ENCODE measurements around the gene MGAT4B.

The MGAT4B gene

DNA sequence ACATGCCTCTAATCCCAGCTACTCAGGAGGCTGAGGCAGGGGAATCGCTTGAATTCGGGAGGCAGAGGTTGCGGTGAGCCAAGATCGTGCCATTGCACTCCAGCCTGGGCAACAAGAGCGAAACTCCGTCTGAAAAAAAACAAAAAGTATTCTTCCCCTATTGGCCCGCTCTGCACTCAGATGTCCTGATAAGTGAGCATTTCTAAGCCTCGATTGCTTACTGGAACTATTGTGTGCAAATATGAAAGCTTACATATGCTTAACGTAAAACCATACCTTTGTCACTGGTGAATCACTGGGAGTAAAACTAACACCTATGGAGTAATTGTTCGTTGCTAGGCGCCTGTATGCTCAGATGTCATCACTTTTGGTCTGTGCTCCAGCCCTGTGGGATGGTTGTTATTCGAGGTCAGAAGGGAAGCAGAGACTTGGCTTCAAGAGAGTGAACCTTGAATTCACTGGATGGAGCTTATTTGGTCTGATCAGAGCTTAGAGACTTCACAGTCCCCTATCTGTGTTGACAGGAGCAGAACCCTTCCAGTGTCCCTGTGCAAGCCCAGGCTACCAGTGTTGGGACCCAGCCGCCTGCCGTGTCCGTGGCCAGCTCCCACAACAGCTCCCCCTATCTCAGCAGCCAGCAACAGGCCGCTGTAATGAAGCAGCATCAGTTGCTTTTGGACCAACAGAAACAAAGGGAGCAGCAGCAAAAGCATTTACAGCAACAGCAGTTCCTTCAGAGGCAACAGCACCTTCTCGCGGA, 38.2 kb downstream of the MGAT4B start:
- no peak for DNase-seq

DNA sequence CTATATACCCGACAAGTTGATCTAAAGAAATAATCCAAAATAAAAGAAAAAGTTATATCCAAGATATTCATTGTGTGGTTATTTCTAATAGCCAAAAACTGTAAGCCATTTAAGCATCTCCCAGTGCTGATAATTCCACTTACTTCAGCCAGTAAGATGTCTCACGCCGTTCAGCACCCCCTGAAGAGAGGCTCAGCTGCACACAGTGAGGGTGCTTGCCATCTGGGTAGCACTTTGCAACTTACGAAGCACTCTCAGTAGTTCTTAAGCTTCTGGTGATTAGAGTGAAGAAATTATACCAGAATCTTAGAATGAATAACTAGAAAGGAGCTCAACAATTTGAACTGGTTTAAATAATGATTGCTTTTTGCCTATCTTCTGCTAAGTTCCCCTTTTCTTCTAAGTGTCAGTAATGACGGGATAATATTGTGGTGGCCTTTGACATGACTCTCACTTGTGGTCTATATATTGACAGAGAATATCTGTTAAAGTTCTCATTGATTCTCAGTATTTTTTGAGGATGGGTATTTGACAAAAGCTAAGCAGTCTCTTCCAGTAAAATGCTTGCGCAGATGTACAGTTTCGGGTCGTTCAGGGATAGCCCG, 39.1 kb downstream of the MGAT4B start:
- DNase-seq = no peak

DNA sequence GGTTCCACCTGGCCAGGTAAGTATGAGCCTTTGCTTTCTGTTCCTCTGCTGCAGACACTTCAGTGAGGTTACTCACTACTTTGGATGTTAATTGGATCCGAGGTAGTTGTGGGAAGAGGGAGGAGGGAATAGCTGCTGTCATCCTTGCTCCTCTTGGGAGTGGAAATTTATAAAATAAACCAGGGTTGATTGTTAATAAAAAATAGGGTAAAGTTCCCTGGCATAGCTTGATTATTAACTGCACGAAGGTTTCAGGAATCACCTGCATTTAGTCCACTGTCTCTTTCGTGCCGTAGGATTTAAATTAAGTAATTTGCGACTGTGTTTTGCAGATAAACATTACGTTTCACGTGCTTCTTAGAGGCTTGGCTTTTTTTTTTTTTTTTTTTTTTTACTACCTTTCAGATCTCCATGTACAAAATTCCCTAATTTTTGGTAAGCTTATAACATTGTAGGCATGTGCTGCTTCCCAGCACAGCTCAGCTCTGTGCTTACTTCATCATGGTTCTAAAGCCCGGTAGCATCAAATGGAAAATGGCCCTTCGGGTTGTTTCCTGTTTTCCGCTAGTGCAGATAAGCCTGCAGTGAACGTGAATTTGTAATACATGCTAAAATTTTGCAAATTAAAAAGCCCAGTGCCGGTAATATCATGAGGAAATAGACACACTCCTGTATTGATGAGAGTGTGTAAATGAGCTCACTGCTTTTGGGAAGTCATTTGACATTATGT, 39.8 kb downstream of the MGAT4B start:
- no peak for DNase-seq

DNA sequence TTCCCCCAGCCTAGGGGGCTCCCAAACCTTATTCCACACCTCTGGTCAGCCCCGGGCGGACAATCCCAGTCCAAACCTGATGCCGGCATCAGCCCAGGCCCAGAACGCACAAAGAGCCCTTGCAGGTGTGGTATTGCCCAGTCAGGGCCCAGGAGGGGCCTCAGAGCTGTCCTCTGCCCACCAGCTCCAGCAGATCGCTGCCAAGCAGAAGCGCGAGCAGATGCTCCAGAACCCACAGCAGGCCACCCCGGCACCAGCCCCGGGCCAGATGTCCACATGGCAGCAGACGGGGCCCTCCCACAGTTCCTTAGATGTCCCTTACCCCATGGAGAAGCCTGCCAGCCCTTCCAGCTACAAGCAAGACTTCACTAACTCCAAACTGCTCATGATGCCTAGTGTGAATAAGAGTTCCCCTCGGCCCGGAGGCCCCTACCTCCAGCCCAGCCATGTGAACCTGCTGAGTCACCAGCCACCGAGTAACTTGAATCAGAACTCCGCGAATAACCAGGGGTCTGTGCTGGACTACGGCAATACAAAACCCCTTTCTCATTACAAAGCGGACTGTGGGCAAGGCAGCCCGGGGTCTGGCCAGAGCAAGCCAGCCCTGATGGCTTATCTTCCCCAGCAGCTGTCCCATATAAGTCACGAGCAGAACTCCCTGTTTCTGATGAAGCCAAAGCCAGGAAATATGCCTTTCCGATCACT, 40.5 kb downstream of the MGAT4B start:
- DNase-seq = no peak

DNA sequence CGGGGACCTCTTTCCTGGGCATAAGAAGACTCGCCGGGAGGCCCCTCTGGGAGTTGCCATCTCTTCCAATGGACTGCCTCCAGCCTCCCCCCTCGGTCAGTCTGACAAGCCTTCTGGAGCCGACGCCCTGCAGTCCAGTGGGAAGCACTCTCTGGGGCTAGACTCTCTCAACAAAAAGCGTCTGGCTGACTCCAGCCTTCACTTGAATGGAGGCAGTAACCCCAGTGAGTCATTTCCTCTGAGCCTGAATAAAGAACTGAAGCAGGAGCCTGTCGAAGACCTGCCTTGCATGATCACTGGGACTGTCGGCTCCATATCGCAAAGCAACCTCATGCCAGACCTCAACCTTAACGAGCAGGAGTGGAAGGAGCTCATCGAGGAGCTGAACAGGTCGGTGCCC, 41.3 kb downstream of the MGAT4B start:
- DNase-seq = no peak

DNA sequence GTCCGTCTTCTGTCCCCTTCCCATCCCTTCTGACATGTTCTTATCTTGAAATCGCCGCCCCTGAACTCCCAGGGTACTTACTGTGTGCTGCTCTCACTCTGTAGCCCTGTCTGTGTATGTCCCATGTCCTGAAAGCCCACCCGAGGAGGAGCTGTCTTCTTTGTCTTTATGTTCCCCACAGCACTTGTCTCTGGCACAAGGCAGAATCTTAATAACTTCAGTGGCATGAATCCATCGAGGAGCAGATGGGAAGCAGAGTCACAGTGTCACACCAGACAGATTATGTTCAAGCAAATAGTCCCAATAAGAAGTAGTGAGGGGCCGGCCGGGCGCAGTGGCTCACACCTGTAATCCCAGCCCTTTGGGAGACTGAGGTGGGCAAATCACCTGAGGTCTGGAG, 42.6 kb downstream of the MGAT4B start:
- no peak for DNase-seq

DNA sequence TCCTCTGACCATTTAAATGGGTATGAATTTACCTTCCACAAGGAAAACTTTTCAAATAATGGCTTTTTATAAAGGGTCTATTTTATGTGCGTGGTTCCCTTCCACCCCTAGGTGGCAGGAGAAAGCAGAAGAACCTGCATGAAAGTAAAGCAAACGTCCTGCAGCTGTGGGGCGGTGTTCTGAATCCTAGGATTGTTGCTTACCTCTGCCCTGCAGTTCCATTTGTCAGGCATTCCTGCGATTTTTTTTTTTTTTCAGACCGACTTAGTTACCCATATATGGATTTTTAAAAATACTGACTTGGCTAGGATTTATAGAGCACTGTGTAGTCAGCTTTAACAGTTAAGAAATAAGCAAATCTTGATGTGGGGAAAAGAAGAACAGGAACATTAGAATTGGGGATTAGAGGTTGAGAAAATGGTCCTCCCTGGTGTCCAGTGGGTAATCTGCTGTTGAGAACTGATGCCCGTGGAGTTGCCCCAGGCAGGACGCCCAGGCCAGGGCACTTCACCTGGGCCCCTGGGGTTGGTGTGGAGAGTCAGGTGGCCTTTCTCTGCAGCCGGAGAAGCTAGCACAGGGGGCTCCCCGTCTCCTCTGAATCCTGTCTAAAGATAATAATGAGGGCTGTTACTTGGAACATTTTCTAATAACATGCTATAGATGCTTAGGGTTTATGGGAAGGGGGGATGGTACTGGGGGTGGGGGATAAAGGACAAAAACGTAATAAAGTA, 43.3 kb downstream of the MGAT4B start:
- peak; percentile 57 for DNase-seq

DNA sequence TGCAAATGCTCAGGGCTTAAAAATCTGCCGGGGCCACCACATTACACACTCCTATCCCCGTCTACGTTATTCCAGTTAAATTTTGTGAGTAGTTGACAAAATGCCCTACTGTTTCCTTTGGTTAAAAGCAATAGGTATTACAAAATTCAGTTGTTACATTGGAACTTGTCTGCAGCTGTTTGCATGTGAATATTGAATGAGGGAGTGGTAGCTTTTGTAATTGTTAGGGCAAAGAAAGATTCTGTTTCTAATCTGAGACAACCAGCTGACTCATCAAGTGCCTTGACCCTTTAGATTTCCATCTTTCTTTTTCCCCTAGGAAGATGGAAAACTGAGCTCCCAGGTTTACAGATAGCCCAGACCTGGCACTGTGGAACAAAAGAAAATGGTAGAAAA, 43.9 kb downstream of the MGAT4B start:
- DNase-seq = no peak

DNA sequence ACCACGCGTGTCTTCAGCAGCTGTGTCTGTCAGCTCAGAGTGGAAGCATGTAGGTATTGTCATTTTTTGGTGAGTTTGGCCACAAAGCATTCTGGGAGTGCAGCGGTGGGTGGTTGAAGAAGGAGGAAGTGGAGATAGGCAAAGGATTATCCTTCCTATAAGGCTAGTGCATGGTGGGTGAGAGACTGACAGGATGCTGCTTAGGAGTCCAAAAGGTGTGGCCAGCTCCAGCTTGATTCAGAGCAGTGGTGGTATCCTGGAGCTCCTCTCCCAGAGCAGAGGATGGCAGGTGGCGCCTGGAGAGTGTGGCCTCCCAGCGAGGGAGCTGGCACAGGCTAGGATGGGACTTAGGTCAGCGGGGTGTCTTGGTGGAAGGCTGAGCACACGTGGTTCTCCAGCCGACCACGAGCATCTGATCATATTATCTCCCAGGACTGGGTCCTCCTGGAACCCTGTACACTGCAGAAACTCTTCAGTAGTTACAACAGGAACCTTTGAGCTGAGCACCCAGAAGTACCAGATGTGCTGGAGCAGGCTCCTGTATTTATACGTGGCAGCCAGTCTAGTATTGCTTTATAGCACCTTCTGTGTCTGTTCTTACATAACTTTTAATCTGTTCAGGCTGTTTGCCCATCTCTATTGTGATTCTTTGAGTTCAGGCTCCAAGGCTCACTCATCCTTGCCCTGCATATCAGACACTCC, 44.4 kb downstream of the MGAT4B start:
- peak; percentile 34 for DNase-seq

DNA sequence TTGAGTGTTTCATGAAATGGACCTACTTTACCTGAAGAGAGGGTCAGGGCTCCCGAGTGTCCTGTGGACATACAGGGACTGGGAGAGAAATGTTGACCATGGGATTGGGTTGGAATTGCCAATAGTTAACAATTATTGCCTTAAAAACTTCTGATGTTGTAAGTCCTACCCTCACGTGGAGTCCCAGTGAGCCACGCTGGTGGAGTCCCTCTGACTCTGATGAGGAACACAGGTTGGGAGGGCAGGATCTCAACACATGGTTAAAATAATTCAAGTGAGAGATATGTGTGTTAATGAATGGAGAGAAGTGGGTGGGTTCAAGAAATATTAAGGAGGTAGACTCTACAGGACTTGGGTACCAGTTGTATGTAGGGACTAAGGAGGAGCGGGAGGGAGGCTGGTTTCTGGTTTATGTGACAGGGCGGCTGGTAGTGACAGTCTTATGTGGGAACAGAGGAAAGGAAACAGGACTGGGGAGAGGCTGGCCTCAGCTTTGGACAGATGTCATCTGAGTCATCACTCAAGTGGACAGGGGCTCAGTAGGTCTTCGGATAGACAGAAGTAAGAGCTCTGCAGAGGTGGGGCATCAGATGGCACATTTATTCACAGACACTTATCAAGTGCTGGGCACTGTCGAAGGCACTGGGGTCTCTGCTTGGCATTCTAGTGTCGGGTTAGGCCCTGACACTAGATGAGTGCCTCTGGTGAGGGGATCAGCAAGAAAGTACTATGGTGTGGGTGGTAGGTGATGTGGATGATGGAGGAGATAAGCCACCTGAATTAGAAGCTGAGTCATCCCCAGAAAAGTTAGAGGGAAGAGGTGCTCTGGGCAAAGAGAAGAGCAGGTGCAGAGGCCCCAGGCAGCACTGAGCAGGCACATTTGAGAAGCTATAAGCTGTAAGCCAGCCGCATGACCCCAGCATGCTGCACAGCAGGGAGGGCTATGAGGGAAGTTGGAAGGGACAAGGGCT, 46.8 kb downstream of the MGAT4B start:
- DNase-seq = peak; percentile 47

DNA sequence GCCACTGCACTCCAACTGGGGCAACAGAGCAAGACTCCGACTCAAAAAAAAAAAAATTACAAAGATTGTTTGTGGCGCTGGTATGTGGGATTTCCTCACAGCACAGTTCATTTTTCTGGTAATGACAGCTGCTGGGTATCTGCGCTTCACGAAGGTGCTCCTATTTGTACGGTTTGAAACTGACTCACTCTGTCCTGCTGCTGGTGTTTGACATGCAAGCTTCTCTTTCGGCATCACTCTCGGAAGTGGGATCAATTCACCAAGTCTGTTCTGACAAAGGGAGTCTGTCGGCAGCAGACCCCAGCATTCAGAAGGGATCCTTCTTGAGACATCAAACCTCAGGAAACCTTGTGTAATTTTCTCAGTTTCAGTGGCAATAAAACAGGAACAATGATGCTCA, 47.7 kb downstream of the MGAT4B start:
- DNase-seq = no peak

DNA sequence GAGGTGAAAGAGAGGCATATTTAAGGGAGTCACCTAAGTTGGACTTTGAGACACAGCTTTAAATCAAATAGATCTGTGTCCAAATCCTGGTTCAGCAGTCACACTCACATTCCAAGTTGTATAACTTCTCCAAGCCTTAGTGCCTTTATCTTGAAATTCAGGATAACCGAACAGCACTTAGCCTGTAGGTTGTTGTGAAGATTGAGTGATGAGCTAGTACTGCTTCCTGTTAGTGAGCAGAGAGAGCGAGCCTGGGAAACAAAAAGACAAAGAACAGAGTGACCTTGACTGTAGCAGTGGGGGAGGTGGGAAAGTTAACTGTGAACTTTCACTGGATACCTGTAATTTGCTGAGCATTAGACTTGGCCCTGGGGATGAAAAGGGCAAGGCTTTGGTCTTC, 51.6 kb downstream of the MGAT4B start:
- no peak for DNase-seq

DNA sequence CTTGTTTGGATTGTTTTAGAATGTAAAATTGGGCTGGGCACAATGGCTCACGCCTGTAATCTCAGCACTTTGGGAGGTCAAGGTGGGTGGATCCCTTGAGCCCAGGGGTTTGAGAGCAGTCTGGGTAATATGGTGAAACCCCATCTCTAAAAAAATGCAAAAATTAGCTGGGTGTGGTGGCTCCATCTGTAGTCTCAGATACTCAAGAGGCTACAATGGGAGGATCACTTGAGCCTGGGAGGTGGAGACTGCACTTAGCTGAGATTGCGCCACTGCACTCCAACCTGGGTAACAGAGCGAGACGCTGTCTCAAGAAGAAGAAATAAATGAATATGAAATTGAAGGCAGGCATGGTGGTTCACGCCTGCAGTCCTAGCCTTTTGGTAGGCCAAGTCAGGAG, 52.7 kb downstream of the MGAT4B start:
- no peak for DNase-seq

DNA sequence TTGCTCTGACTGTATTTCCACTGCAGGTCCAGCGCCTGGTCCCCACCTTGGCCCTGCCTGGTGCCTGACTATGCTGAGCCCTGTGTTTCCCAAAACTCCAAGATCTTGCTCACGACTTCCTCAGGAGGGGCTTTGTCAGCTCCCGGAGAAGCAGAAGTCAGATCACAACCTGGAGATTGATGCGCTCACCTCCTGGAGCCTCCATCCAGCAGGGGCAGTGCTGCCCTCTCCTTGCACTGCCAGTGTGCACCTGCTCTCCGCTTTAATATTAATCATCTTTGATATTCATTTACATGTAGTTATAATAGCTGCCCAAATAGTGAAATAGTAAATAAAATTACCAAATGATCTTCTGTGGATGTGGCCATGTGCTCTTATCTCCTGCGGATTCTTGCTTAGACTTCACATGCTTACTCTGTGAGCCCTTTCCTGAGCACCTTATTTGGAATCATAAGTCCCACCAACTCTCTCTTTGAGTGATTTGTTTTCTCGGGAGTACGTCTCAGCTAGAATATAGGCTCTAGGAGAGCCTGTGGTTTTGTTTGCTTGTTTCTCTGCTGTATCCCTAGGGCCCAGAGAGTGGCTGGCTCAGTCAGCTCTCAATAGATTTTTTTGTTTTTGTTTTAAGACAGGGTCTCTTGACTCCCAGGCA, 56.7 kb downstream of the MGAT4B start:
- no peak for DNase-seq

DNA sequence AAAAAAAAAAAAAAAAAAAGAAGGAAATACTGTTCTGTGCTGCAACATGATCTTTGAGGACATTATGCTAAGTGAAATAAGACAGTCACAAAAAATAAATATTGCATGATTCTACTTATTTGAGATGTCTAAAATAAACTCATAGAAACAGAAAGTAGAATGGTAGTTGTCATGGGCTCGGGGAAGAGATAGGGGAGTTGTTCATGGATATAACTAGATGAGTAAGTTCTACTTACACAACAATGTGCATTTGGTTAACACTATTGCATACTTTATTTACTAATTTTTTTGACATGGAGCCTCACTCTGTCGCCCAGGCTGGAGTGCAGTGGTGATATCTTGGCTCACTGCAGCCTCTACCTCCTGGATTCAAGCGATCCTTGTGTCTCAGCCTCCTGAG, 58.9 kb downstream of the MGAT4B start:
- no peak for DNase-seq

Measured in activated CD4-positive, alpha-beta T cell treated with anti-CD3 and anti-CD28 coated beads, Interleukin-2, Interleukin-6, amounts not matched to agents 100 ng/mL and 50 ng/mL, durations not matched to agents 16 hours and 8 hours (primary cell).